Measurements from ENCODE around the gene EBF4. TPM values are rescaled to one million over a fixed set of nuclear protein-coding genes. Genes with fewer than 3 reads are reported as not detected.

Gene EBF4
- polyA plus RNA-seq, 3 donors: 0.12 TPM; not detected in 2

- no peak overlapping the region for H3K4me2 ChIP-seq (replicated peaks; ENCODE audit: extremely low read depth, low read length, poor library complexity, severe bottlenecking)
- Mint-ChIP-seq H3K4me1 (peaks cover 28% of the 10 kb centered on the region), H3K27ac (no peak overlapping the region), H3K27me3 (ENCODE audit: low read depth in 3 of 3) (peaks cover 30 to 44% (median 36%) of the 10 kb centered on the region in 3 donors), H3K36me3 (peaks cover 3 to 8% of the 10 kb centered on the region in 2 donors), H3K4me3 (no peak overlapping the region), H3K9me3 (peaks cover 0 to 10% (median 6%) of the 10 kb centered on the region in 7 donors)
- no peak overlapping the region for H2AFZ ChIP-seq (ENCODE audit: insufficient read depth, low read depth, low read length, poor library complexity, severe bottlenecking)
- H3K27me3 ChIP-seq (ENCODE audit: control insufficient read depth in 2 of 2, insufficient read depth in 2 of 2, low read length in 2 of 2): peaks cover 13 to 41% of the 10 kb centered on the region in 2 donors
- peaks cover 23 to 26% of the 10 kb centered on the region in 2 donors for H3K4me1 ChIP-seq (ENCODE audit: control insufficient read depth in 1 of 2, insufficient read depth in 2 of 2, low read length in 2 of 2)
- no peak overlapping the region for H3K27ac ChIP-seq (ENCODE audit: low read depth in 1 of 2, low read length in 2 of 2)
- H3K79me2 ChIP-seq (ENCODE audit: insufficient read depth, low read length): no peaks in the 10 kb centered on the region
- no peak overlapping the region for H3K4me3 ChIP-seq (replicated peaks in 1 of 3; ENCODE audit: low read depth in 2 of 3, low read length in 3 of 3)
- no peaks in the 10 kb centered on the region for H3K9me3 ChIP-seq (replicated peaks in 1 of 2; ENCODE audit: control insufficient read depth in 1 of 2, insufficient read depth in 1 of 2, low read length in 2 of 2)
- TF ChIP-seq, protein P1, sequence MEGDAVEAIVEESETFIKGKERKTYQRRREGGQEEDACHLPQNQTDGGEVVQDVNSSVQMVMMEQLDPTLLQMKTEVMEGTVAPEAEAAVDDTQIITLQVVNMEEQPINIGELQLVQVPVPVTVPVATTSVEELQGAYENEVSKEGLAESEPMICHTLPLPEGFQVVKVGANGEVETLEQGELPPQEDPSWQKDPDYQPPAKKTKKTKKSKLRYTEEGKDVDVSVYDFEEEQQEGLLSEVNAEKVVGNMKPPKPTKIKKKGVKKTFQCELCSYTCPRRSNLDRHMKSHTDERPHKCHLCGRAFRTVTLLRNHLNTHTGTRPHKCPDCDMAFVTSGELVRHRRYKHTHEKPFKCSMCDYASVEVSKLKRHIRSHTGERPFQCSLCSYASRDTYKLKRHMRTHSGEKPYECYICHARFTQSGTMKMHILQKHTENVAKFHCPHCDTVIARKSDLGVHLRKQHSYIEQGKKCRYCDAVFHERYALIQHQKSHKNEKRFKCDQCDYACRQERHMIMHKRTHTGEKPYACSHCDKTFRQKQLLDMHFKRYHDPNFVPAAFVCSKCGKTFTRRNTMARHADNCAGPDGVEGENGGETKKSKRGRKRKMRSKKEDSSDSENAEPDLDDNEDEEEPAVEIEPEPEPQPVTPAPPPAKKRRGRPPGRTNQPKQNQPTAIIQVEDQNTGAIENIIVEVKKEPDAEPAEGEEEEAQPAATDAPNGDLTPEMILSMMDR (IDR thresholded peaks at IDR 0.05): no peak
- WGBS (ENCODE audit: insufficient coverage): 89% methylated on average over 14 of the region's 19 CpGs
- H4K20me1 ChIP-seq (ENCODE audit: insufficient read depth, low read length): no peaks in the 10 kb centered on the region
- H3K9ac ChIP-seq (ENCODE audit: insufficient read depth, low read length, poor library complexity, severe bottlenecking): no peak overlapping the region
- intact Hi-C loops (cut with micrococcal nuclease): no loop called here
- H3K36me3 ChIP-seq (replicated peaks in 1 of 2; ENCODE audit: control insufficient read depth in 1 of 2, insufficient read depth in 2 of 2, low read length in 2 of 2): no peaks in the 10 kb centered on the region
- DNase-seq: no peak
These were observed 105.7 kb downstream of the EBF4 start for GRCh38 chr20:2798095-2798805.

GRCh38 chr20:2798814-2799213 is 106.2 kb downstream of the EBF4 start:
- no peaks in the 10 kb centered on the region for H3K36me3 ChIP-seq (replicated peaks in 1 of 2; ENCODE audit: control insufficient read depth in 1 of 2, insufficient read depth in 2 of 2, low read length in 2 of 2)
- H3K4me3 ChIP-seq (replicated peaks in 1 of 3; ENCODE audit: low read depth in 2 of 3, low read length in 3 of 3): no peak overlapping the region
- H3K27me3 ChIP-seq (ENCODE audit: control insufficient read depth in 2 of 2, insufficient read depth in 2 of 2, low read length in 2 of 2): peaks cover 13 to 43% of the 10 kb centered on the region in 2 donors
- peak overlapping the region in 1 of 2 donors; percentile 100 for H3K4me3 Mint-ChIP-seq
- TF ChIP-seq, protein P1 (IDR thresholded peaks at IDR 0.05): no peak
- intact Hi-C loops (cut with micrococcal nuclease): no loop called here
- peaks cover 0 to 10% (median 5%) of the 10 kb centered on the region in 7 donors for H3K9me3 Mint-ChIP-seq
- no peak overlapping the region for H3K27ac ChIP-seq (ENCODE audit: low read depth in 1 of 2, low read length in 2 of 2)
- H2AFZ ChIP-seq (ENCODE audit: insufficient read depth, low read depth, low read length, poor library complexity, severe bottlenecking): no peak overlapping the region
- DNase-seq: no peak
- H3K79me2 ChIP-seq (ENCODE audit: insufficient read depth, low read length): no peaks in the 10 kb centered on the region
- H3K4me2 ChIP-seq (replicated peaks; ENCODE audit: extremely low read depth, low read length, poor library complexity, severe bottlenecking): no peak overlapping the region
- H3K36me3 Mint-ChIP-seq: peaks cover 3 to 8% of the 10 kb centered on the region in 2 donors
- no peak overlapping the region for H3K9ac ChIP-seq (ENCODE audit: insufficient read depth, low read length, poor library complexity, severe bottlenecking)
- H3K27me3 Mint-ChIP-seq (ENCODE audit: low read depth in 3 of 3): peaks cover 34 to 43% (median 38%) of the 10 kb centered on the region in 3 donors
- H3K4me1 ChIP-seq (ENCODE audit: control insufficient read depth in 1 of 2, insufficient read depth in 2 of 2, low read length in 2 of 2): peaks cover 23 to 26% of the 10 kb centered on the region in 2 donors
- H3K27ac Mint-ChIP-seq: peak overlapping the region in 1 of 7 donors; percentile 71
- no peaks in the 10 kb centered on the region for H3K9me3 ChIP-seq (replicated peaks in 1 of 2; ENCODE audit: control insufficient read depth in 1 of 2, insufficient read depth in 1 of 2, low read length in 2 of 2)
- no peaks in the 10 kb centered on the region for H4K20me1 ChIP-seq (ENCODE audit: insufficient read depth, low read length)
- WGBS (ENCODE audit: insufficient coverage): 92% methylated on average over 1 of the region's 6 CpGs
- H3K4me1 Mint-ChIP-seq: peaks cover 29% of the 10 kb centered on the region
